GM19463 (cell line): ENCODE results near the gene PDLIM3.
"Not testable (repeated sequence)": the region's sequence is repeated elsewhere in the genome, so short reads cannot be mapped to it uniquely, and the experiment has no call there.

Experiments used
- ATAC-seq: cut with Tn5 transposase; IDR thresholded peaks from one replicate; pipeline ENCODE4 v1.9.1; 2021; ENCODE audit warnings: mild to moderate bottlenecking, moderate library complexity; ENCODE audit not compliant: unreplicated experiment

The PDLIM3 gene, protein sequence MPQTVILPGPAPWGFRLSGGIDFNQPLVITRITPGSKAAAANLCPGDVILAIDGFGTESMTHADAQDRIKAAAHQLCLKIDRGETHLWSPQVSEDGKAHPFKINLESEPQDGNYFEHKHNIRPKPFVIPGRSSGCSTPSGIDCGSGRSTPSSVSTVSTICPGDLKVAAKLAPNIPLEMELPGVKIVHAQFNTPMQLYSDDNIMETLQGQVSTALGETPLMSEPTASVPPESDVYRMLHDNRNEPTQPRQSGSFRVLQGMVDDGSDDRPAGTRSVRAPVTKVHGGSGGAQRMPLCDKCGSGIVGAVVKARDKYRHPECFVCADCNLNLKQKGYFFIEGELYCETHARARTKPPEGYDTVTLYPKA

DNA sequence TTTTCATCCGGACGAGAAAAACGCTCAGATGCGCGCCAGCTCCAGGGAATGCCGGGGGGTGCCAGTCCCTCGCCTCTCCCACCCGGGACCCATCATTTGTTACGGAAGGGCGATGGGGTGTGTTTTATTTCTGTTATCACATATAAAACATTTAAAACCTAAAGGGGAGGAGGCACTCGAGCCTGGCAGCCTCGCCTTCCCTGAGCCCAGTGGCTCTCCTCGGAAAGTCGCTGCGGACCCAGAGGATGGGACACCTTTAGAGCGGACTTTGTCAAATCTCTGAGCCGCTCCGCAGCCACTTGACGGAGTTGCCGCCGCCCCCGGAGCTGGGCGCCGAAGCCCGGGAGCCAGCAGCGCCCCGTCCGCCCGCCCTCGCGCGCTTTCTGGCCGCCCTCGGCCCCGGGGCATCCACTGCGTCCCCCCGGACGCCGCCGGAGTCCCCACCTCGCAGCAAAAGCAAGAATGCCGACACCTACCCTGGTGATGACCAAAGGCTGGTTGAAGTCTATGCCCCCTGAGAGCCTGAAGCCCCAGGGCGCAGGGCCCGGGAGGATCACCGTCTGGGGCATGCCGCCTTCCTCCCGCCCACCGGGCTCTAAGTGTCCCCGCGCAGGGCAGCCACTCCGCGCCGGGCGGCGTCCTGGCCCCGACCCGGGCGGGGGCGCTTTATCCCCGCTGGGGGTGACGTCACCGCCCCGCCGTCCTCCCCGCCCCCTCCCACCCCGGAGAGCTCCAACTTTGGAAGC lies at the start of gene PDLIM3:
Gene PDLIM3, minus strand, starts transcription at position 642 of the 746 bp plus-strand sequence. Its CDS starts 73 bp downstream, at position 569.
- no peak for ATAC-seq

DNA sequence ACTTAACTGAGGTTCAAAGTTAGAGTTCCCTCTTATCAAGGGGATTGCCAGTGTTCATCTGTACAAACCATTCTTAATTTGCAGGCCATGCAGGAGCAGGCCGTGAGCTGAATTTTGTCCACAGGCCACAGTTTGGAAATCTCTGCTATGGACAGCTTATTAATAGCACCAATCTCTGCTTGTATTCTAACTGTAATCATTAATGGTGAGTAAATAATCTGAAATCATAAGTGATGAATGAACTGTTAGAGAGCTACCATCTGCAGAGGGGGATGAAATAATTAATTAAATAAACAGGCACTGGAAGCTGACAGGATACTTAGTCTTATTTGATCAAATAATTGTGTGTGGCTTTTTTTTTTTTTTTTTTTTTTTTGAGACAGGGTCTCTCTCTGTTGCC lies 48.5 kb upstream of the PDLIM3 start:
- no peak for ATAC-seq

DNA sequence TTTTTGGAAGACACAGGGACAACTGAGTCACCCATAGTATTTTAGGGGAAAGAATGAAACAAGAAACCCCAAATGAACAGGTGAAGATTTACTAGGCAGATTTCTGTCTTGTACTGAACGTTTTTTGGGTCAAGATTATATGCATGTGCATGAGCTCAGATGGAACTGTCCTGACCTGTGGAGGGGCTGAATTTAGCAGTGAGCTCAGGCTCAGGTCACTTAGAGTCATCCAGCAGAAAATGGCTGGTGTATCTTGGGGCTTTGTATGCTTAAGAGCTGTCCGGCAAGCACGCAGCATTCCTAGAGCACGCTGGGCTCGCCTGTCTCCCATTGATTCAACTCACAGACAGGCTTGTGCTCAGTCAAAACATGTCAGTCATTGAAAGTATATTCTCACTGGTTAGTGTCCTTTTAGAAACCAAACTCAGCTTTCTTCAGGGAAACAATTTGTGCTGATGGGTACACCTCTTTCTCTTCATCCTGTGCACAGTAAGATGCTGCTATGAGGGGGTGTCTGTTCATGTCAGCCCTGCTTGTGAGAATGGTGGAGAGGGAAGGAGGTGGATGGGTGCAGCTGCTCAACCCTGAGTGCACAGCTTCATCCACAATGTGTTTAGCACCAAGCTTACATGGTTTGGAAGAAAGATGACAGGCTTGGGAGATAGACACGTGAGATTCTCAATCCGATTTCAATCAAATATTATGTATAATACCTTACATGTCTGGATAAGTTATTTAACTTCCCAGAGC lies 47.5 kb upstream of the PDLIM3 start:
- ATAC-seq, result no peak

DNA sequence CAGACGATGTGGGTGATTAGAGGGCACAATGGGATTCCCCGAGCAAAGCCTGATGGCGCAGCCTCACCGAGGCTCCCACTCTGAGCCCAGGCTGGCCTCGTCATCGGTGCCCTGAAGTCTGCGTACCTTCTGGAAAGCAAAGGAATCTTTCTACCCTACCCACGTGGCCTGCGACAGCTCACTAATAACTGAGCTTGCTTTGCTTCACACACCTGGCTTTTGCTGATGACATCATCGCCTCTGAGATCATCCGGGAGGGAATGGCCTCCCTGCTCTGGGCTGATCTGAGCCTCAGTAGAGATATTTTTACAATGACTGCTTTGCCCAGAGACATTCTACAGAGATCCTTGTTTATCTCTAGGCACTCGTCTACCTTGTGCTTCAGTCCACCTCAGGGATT lies 45.4 kb upstream of the PDLIM3 start:
- no peak for ATAC-seq

DNA sequence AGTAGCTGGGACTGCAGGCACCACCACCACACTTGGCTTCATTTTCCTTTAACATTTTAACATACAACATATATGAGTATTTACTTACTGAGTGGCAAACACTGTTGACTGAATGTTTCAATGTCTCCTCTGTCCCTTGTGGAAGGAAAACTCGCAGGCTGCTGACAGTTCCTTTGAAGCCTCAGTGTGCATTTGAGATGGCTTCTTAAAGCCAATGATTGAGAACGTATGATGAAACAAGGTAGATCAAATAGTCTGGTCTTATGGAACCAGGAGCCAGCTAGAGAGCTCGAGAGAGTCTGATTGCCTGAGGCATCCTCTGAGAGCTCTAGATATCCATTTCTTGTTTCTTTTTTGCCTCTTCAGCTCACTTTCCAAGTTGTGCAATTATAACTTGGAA lies 43.0 kb upstream of the PDLIM3 start:
- ATAC-seq, result no peak

DNA sequence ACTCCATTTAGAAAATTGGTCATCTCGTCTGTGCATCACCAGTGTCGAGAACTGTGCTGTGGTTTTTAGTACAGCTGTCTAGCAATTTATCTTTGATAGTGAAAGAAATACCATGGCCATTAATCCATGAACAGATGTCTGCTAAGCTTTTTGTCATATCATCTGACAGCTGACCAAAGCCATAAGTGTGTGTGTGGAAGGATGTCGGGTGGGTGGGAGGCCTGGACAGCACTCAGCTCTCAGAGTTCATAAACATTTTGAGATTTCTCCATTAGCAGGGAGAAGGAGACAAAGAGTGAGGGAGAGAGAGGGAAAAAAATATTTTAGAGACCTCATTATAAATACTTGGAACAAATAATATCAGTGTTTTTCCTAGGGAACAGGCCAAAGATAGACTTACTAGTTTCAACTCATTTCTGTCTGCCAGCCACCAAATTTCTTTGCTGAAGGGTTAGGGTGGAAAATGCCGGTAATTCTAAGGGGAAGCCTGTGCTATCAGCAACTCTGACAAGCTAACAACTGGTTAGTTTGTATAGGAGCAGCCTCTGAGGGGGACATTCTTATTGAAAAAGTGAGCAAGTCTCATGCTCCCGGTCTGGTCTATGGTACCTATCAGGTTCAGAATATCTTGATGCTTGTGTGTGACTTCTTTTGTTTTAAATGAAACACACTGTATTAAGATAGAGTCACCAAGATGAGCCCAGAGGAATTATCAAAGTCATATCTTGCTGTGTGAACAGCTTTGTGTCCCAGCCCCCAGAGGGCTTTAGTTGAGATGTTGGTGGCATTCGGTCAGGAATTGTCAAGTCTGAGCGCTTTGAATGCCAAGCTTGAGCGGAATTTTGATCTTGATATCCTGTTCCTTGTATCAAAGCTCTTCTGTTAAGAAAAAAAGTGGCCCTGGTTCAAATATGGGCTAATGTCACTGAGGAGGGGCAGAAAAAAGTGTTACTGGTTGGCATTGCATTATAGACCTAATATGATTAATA lies 41.9 kb upstream of the PDLIM3 start:
- no peak for ATAC-seq

DNA sequence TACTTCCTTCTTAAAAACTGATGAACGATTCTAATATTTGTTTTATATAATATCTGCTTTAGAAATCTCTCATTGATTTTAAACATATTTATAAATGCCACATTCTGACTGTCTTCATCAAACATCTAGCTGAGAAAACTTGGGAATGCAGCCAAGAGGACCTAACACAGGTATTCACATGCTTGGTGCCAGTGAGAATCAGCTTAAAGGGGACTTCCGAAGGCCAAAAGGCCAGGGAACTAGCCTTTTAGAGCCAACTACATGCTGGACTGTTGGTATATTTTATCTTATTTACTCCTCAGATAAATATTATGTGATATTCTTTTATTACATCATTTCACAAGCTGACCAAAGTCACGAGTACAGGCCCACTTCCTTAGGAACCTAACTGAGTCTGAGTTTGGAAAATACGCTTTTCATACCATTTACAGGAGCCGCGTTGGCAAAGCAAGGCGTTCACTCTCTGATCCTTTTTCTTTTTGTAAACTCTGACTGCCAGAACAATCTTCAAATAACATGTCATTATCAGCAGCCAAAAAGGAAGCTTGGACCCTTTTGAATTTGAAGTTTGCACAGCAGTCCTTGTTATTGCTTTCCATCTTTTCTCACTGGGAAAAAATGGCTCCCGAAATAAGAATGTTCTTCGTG lies 41.1 kb upstream of the PDLIM3 start:
- no peak for ATAC-seq

DNA sequence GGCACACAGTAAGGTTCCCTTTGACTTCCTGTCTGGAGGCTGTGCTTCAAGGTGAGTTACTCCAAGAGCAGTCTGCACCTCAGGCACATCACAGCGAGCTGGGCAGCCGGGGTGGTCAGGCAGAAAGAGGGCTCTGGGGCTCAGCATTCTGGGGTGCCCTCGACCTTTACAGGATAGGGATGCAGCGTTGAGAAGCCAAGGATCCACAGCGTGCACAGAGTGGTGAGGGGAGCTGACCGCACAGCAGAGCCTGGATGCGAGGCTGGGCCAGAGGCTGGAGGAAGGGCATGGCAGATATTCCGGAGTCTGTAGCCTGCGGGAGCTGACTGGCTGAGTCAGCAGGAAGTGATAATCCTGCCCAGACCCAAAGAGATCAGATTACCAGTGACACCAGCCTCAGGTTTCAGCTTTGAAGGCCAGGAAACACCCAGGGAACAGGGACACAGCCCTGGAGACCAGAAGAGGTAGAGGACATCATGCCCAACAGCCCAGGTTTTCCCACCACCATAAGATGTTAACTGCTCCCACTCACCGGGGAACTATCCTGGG lies 38.4 kb upstream of the PDLIM3 start:
- no peak for ATAC-seq

DNA sequence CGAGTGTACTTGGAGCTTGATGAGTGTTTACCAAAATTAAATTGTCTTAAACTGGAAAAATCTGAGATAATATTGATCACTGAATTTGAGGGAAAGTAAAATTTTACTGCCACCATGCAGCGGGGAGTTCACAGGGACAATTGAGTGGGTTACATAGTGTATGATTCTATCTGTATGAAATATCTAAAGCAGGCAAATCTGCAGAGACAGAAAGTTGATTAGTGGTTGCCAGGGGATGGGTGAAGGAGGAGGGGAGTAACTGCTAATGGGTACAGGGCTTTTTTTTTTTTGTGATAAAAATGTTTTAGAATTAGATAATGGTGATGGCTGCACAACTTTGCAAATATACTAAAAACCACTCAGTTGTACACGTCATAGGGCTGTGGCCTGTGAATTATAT lies 35.4 kb upstream of the PDLIM3 start:
- no peak for ATAC-seq

DNA sequence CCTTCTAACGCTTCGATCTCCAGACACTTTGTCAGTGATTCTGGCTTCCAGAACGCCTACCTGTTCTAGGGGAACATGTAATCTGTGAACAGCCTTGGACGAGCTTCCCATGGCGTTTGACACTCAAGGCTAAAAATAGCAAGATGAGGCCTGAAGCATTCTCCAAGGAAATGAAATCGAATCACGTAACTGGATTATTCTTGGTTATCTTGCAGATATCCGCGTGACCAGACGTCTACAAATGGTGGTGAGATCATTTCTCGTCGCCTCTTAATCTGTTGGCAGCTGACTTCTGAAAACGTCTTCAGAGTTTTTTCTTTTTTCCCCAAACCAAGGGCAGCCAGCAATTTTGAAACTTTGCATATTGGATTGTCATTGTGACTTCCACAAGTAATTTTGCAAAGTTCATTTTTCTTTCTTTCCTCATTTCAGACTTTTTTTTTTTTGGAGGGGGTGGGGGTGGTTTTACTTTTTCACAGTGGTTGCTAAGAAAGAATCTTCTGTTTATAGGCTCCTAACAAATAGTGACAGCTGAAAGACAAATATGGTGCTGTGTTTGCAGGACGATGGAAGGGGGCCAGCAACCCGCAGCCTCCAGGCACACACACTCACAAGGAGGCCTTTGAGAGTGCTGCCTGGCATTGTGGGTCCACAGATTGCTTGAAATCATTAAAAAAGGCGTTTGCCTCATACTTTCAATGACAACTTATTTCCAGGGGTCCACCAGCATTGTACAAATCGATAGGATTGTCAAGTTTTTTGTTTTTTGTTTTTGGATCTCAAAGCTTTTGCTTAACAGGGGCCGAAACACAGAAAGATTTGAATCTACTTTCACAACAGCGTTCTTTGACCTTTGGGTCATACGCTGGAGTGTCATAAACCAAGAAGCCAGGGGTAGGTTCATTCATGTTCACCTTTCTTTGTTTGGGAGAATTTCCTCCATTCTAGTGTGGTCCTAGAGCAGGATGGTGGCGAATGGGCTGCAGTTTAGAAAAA lies 32.4 kb upstream of the PDLIM3 start:
- ATAC-seq, result no peak

DNA sequence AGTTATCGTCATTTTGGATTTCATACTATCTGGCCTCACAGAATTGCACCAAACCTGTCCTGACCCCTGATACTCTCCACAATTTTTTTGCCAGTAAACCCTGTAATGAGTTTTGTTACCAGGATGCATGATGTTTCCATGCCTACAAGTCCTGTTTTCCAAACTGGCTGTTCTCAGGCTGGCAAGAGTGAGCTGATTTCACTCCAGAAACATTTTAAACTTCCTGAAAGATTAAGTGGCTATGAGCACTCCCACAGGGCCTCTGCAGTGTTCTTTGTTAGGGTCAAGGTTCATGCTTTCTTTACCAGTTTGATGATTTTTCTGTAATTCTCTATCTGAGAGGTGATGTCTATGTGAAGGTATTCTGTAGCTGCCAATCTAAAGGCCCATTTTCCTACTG lies 31.7 kb upstream of the PDLIM3 start:
- no peak for ATAC-seq

DNA sequence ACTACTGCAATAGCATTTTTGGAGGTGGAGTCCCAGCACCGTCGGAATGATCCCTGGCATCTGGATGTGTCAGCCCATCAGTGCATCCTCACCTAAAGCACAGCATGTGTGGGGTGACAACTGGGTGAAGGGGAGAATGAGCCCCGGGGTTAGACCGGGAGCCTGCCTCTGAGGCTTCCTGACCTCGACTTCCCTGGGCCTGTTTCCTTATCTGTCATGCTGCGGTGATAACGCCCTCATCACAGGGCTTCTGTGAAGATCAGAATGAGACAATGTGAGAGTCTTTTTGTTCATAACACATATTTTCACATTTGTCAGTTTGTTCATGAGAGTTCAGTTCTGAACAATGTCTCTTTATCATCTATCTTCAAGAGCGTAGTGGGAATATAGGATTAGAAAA lies 31.1 kb upstream of the PDLIM3 start:
- ATAC-seq, result no peak

DNA sequence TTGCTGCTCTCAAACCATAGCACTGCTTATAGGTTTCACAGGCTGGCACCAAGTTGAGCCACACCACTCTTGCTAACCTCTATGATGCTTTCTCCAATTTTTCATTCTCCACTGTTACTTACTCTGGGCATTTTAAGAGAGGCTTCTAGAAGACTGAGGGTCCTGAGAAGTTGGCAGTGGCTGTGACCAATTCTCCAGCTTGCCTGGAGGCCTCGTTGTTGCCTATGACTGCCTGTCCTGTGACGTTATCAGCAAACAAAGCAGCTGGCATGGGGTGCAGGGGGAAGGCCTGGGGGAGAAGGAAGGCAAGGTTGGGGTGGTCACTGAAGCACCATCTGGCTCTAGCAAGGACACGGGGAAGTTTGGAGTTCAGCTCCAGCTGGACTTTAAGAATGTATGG lies 30.4 kb upstream of the PDLIM3 start:
- ATAC-seq, result no peak

DNA sequence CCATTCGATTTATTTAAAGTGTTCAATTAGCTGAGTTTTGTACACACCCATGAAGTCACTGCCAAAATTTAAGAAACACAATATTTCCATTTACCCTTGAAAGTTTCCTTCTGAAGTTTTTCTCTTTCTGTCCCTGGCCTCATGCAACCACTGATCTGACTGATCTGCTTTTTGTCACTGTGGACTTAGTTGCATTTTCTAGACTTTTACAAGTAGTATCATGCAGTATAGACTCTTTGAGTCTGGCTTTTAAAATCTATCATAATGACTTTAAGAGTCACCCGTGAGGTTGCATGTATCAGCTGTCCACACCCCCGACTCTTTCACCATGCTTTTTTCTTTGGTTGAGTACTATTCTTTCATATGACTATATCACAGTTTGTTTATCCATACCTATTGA lies 29.0 kb upstream of the PDLIM3 start:
- ATAC-seq, result no peak

DNA sequence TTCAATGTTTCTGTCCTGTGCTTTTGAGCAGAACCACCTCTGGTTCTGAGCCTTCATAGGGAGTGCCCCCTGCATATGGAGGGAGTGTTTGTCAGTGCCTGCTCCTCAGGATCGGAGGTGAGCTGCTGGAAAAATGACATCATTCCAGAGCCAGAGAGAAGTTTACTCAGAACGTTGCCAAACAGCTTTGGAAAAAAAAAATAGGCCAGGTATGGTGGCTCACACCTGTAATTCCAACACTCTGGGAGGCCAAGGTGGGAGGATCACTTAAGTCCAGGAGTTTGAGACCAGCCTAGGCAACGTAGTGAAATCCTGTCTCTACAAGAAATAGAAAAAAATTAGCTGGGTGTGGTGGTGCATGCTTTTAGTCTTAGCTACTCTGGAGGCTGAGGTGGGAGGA lies 27.2 kb upstream of the PDLIM3 start:
- ATAC-seq, result no peak

DNA sequence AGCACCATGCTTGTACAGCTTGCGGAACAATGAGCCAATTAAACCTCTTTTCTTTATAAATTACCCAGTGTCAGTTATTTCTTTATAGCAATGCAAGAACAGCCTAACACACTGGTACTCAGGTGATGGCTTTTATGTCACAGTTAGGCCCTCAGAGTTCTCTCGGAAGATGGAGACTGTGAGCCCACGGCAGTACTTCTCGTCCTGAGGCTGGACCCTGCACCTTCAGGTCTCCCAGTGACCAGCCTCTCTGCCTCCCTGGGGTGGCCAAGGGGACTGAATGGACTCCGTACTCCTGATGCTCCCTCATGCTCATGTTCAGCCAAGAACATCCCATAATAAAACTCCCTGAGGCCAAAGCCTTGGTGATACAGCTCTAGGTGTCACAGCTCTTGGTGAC lies 25.0 kb upstream of the PDLIM3 start:
- no peak for ATAC-seq

DNA sequence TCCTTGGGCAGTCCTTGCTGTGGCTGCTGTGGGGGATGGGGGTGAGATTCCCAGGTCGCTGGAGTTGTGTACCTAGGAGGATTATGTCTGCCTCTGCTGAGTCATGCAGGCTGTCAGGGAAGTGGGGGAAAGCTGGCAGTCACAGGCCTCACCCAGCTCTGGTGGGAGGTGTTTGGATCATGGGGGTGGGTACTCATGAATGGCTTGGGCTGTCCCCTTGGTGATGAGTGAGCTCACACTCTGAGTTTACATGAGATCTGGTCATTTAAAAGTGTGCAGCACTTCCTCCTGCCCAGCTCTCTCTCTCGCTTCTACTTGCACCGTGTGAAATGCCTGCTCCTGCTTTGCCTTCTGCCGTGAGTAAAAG lies 24.6 kb upstream of the PDLIM3 start:
- no peak for ATAC-seq

DNA sequence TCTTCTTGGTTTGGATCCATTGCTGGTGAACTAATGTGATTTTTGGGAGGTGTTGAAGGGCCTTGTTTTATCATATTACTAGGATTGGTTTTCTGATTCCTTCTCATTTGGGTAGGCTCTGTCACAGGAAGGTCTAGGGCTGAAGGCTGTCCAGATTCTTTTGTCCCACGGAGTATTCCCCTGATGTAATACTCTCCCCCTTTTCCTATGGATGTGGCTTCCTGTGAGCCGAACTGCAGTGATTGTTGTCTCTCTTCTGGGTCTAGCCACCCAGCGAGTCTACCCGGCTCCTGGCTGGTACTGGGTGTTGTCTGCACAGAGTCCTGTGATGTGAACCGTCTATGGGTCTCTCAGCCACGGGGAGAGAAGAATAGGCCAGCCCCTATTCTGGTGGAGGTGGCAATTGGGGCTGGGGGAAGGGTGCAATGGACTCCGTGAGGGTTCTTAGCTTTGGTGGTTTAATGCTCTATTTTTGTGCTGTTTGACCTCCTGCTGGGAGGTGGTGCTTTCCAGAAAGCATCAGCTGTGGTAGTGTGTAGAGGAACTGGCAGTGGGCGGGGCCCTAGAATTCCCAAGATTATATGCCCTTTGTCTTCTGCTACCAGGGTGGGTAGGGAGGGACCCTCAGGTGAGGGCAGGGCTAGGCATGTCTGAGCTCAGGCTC lies 24.1 kb upstream of the PDLIM3 start:
- not testable (repeated sequence) for ATAC-seq
